Endothelial cell of umbilical vein (primary cell): ENCODE measurements around the gene LZTS3. TPM values are rescaled to one million over a fixed set of nuclear protein-coding genes. Genes with fewer than 3 reads are reported as not detected.

Source experiments
- BruUV-seq: library from RNA; stranded (reverse); fragments of 400-500 nt; replicated peaks from 2 replicates; lab custom pipeline; 2021; lab: Mats Ljungman, UMichigan
- CTCF ChIA-PET: fragments of 300-600, 350-600 bp; sonication (Branson Sonifier 250); formaldehyde crosslinking; loops from one replicate; lab custom pipeline; 2021; ENCODE audit warnings: antibody characterized with exemption, inconsistent platforms; lab: Charles Lee
- POLR2A ChIA-PET: fragments of 300-600, 350-600 bp; sonication (Branson Sonifier 250); formaldehyde crosslinking; loops from one replicate; lab custom pipeline; 2021; ENCODE audit warnings: antibody characterized with exemption, inconsistent platforms; lab: Charles Lee
- DNase-seq: peaks from one replicate; pipeline ENCODE4 v3.0.0-alpha.2; 2011; ENCODE audit warnings: low read depth, low spot score
- FAIRE-seq: peaks from 2 replicates; lab custom pipeline; 2011; peaks lifted over from hg19 to GRCh38; lab: Jason Lieb, UNC
- H2AFZ ChIP-seq: 2 replicates; pipeline ENCODE4 v1.6.0; 2012; ENCODE audit warnings: low read depth, low read length, control low read depth, inconsistent platforms
- H3K27ac ChIP-seq: 2 replicates; pipeline ENCODE4 v1.5.1; 2011; ENCODE audit warnings: low read depth, mild to moderate bottlenecking, control low read depth, low read length, moderate library complexity; ENCODE audit not compliant: insufficient read depth
- H3K27me3 ChIP-seq, 2 experiments: 2 replicates each; pipeline versions ENCODE4 v1.6.0 to v1.6.1; 2011; ENCODE audit warnings: low read length in 2 of 2, mixed read lengths in 1 of 2; ENCODE audit not compliant: control insufficient read depth in 2 of 2, insufficient read depth in 2 of 2
- H3K36me3 ChIP-seq, 2 experiments: 2 replicates in 1 of 2; 3 replicates in 1 of 2; pipeline ENCODE4 v1.5.1; 2011; ENCODE audit warnings: low read length in 2 of 2, mild to moderate bottlenecking in 1 of 2, moderate library complexity in 1 of 2; ENCODE audit not compliant: control insufficient read depth in 2 of 2, insufficient read depth in 2 of 2; ENCODE audit errors: extremely low read depth in 1 of 2
- H3K4me1 ChIP-seq: 3 replicates; pipeline ENCODE4 v1.5.1; 2011; ENCODE audit warnings: mild to moderate bottlenecking, low read length; ENCODE audit not compliant: control insufficient read depth, insufficient read depth; ENCODE audit errors: extremely low read depth
- H3K4me2 ChIP-seq: 2 replicates; pipeline ENCODE4 v1.6.1; 2011; ENCODE audit warnings: low read length, control low read depth, mixed read lengths; ENCODE audit not compliant: insufficient read depth
- H3K4me3 ChIP-seq, 3 experiments: fragments of 200-600 bp in 1 of 3; sonication (generic), shearing (Covaris generic) in 1 of 3; replicated peaks in 1 of 3; 2 replicates each; pipeline ENCODE4 v1.5.1; 2011 to 2016; ENCODE audit warnings: control low read depth in 3 of 3, low read length in 3 of 3, mild to moderate bottlenecking in 2 of 3, inconsistent platforms in 1 of 3, low read depth in 1 of 3, moderate library complexity in 1 of 3; ENCODE audit not compliant: insufficient read depth in 1 of 3
- H3K79me2 ChIP-seq: 2 replicates; pipeline ENCODE4 v1.6.0; 2012; ENCODE audit warnings: low read length, inconsistent platforms; ENCODE audit not compliant: control insufficient read depth, insufficient read depth
- H3K9ac ChIP-seq: replicated peaks from 2 replicates; pipeline ENCODE3; 2011; ENCODE audit warnings: low read length, control low read depth; ENCODE audit not compliant: insufficient read depth; ENCODE audit errors: extremely low read depth
- H3K9me1 ChIP-seq: replicated peaks from 3 replicates; pipeline ENCODE4 v1.6.0; 2011; ENCODE audit warnings: mild to moderate bottlenecking, low read length; ENCODE audit not compliant: control insufficient read depth, insufficient read depth; ENCODE audit errors: extremely low read depth
- H3K9me3 ChIP-seq: replicated peaks from 2 replicates; pipeline ENCODE4 v1.5.1; 2012; ENCODE audit warnings: low read length, inconsistent platforms; ENCODE audit not compliant: control insufficient read depth, insufficient read depth
- H4K20me1 ChIP-seq: replicated peaks from 2 replicates; pipeline ENCODE3; 2011; ENCODE audit warnings: mild to moderate bottlenecking, low read length; ENCODE audit not compliant: control insufficient read depth, insufficient read depth; ENCODE audit errors: extremely low read depth
- CTCF ChIP-seq, 2 donors: IDR thresholded peaks; 1 replicate in 1 of 2; 2 replicates in 1 of 2; pipeline ENCODE4 v1.5.1; 2011; ENCODE audit warnings: low read length in 2 of 2, mild to moderate bottlenecking in 2 of 2, moderate library complexity in 2 of 2, control low read depth in 1 of 2, inconsistent platforms in 1 of 2, low read depth in 1 of 2; ENCODE audit not compliant: insufficient read depth in 1 of 2; ENCODE audit errors: extremely low read depth in 1 of 2
- EZH2 ChIP-seq: IDR thresholded peaks from 2 replicates; pipeline ENCODE4 v1.6.1; 2012; ENCODE audit warnings: borderline replicate concordance, low read depth, mild to moderate bottlenecking, moderate library complexity, low read length, inconsistent platforms; ENCODE audit not compliant: severe bottlenecking
- FOS ChIP-seq: IDR thresholded peaks from 2 replicates; pipeline ENCODE4 v1.6.1; 2011; ENCODE audit warnings: mild to moderate bottlenecking, low read length, moderate library complexity, borderline replicate concordance; ENCODE audit not compliant: insufficient read depth
- GATA2 ChIP-seq: IDR thresholded peaks from 2 replicates; pipeline ENCODE4 v1.7.0; 2011; ENCODE audit warnings: low read depth, mild to moderate bottlenecking, moderate library complexity, mixed read lengths, low read length; ENCODE audit not compliant: insufficient read length, insufficient read depth
- MAX ChIP-seq: IDR thresholded peaks from 2 replicates; pipeline ENCODE4 v1.6.1; 2011; ENCODE audit not compliant: insufficient read depth, insufficient read length
- MYC ChIP-seq: IDR thresholded peaks from one replicate; pipeline ENCODE4 v1.6.1; 2011; ENCODE audit warnings: mild to moderate bottlenecking, low read depth, low read length
- POLR2A ChIP-seq: IDR thresholded peaks from 2 replicates; pipeline ENCODE4 v1.6.1; 2012; ENCODE audit warnings: low read depth, mild to moderate bottlenecking, control low read depth, low read length
- POLR2AphosphoS5 ChIP-seq: IDR thresholded peaks from 2 replicates; pipeline ENCODE4 v1.6.1; 2012; ENCODE audit warnings: low read depth, mild to moderate bottlenecking, control low read depth, low read length, moderate library complexity; ENCODE audit not compliant: insufficient read depth
- dilution Hi-C: fragments of 300-500 bp; cut with MboI; formaldehyde crosslinking; loops from one replicate; pipeline ENCODE4 v1.15.0; 2019; ENCODE audit warnings: low sequenced_read_pairs; ENCODE audit not compliant: extremely low pct_ligation_motif_present
- intact Hi-C: fragments of 100-400 bp; cut with micrococcal nuclease; formaldehyde crosslinking; loops from one replicate; pipeline ENCODE4 v1.10.0; 2022
- polyA plus RNA-seq, 4 experiments: library from polyadenylated mRNA; depleted of rRNA in 3 of 4; stranded (reverse) in 3 of 4; unstranded in 1 of 4; fragments of >200 nt; gene quantifications; 2 replicates each; pipeline versions ENCODE4 v1.2.1 to v1.2.3, GENCODE V29; 2011 to 2012; ENCODE audit warnings: missing spikeins in 1 of 4
- total RNA-seq: library from RNA; stranded (reverse); gene quantifications from 2 replicates; pipeline ENCODE4 v1.2.3, GENCODE V29; 2021

Gene LZTS3
- total and polyA plus RNA-seq, 2 donors (not counting 3 experiments of a cell fraction or from before 2014, with no cell fraction given): 4.5 to 5.7 TPM

GRCh38 chr20:3192226-3193015 is 19.1 kb upstream of the LZTS3 start:
- no TSS peak for BruUV-seq
- H3K9me3 ChIP-seq: no peaks in the 10 kb centered on the region
- no peak overlapping the region for H3K9ac ChIP-seq
- no peaks in the 10 kb centered on the region for H3K4me1 ChIP-seq
- H4K20me1 ChIP-seq: no peaks in the 10 kb centered on the region
- H3K27me3 ChIP-seq: no peaks in the 10 kb centered on the region
- no peak overlapping the region for H2AFZ ChIP-seq
- DNase-seq (no peak), FAIRE-seq (no peak)
- no peak overlapping the region for H3K4me3 ChIP-seq
- dilution Hi-C loops: no loop called here
- H3K27ac ChIP-seq: no peak overlapping the region
- TF ChIP-seq EZH2: no peak
- TF ChIP-seq POLR2A: no peak
- TF ChIP-seq POLR2AphosphoS5: no peak
- no peak for TF ChIP-seq MYC
- TF ChIP-seq GATA2: no peak
- TF ChIP-seq FOS: no peak
- TF ChIP-seq MAX: no peak
- intact Hi-C loops: no loop called here
- H3K36me3 ChIP-seq: peaks cover 17 to 56% of the 10 kb centered on the region in 2 experiments
- no peaks in the 10 kb centered on the region for H3K9me1 ChIP-seq
- H3K79me2 ChIP-seq: no peaks in the 10 kb centered on the region
- H3K4me2 ChIP-seq: no peak overlapping the region
- CTCF ChIA-PET: interaction anchor here (1.5 kb wide), 1 partner anchor 8 kb away, joined by 3 read pairs; no protein-coding TSS in a partner anchor
- POLR2A ChIA-PET: no interaction called here

- CTCF ChIA-PET: no interaction called here
These were observed 17.3 kb upstream of the LZTS3 start for GRCh38 chr20:3190681-3191111.

More at GRCh38 chr20:3190681-3191111, 17.3 kb upstream of the LZTS3 start:
- H3K9me3 ChIP-seq: no peaks in the 10 kb centered on the region
- POLR2A ChIA-PET: no interaction called here
- peaks cover 17 to 54% of the 10 kb centered on the region in 2 experiments for H3K36me3 ChIP-seq
- H3K9ac ChIP-seq: no peak overlapping the region
- H3K4me3 ChIP-seq: no peak overlapping the region
- H3K27me3 ChIP-seq: no peaks in the 10 kb centered on the region
- no peak overlapping the region for H2AFZ ChIP-seq
- no peak overlapping the region for H3K4me2 ChIP-seq
- TF ChIP-seq GATA2: no peak
- TF ChIP-seq MAX: no peak
- TF ChIP-seq MYC: no peak
- TF ChIP-seq CTCF (IDR thresholded peaks at IDR 0.05; ENCODE audit: extremely low read depth in 1 of 2, insufficient read depth in 1 of 2, low read depth in 1 of 2, low read length in 2 of 2): no peak
- TF ChIP-seq POLR2A: no peak
- no peak for TF ChIP-seq EZH2
- TF ChIP-seq POLR2AphosphoS5: no peak
- dilution Hi-C loops: no loop called here
- no peak overlapping the region for H3K27ac ChIP-seq
- intact Hi-C loops: no loop called here
- no peaks in the 10 kb centered on the region for H4K20me1 ChIP-seq
- H3K79me2 ChIP-seq: no peaks in the 10 kb centered on the region
- DNase-seq (no peak), FAIRE-seq (no peak)
- H3K9me1 ChIP-seq: no peaks in the 10 kb centered on the region
- BruUV-seq: no TSS peak
- H3K4me1 ChIP-seq: no peaks in the 10 kb centered on the region
